VCaP (cell line): ENCODE measurements around the gene HSPG2.

Source experiments
- H3K27ac ChIP-seq: fragments of 450-650 bp; 2 replicates; pipeline ENCODE4 v1.5.1; 2017
- CTCF ChIP-seq: fragments of 450-650 bp; conservative IDR thresholded peaks from 2 replicates; pipeline ENCODE4 v1.5.1; 2017; ENCODE audit warnings: mild to moderate bottlenecking, moderate library complexity

The HSPG2 gene

DNA sequence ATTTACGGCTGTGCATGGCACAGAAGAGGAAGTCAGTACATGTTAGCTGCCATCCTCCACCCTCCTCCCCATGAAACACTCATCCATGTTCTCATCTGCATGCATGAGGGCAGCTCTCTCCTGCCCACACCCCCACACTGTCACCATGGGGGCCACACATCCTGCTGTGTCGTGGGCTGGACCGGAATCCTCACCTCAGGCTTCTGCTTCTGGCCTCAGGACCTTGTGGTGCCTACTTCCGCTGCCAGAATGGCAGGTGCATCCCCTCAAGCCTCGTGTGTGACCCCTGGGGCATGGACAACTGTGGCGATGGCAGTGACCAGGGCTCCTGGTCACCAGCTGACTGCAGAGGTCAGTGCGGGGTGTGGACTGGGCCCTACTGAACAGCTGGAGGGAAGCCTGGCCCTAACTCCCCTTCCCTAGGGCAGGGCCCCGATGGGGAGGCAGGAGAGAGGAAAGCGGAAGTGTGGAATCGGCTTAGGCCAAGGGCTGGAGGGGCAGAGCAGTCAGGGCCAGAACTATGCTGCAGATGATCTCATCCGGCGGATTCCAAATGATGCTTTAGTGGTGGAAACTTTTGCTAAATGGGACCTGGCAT is 121.3 kb downstream of the HSPG2 start:
- no peak overlapping the region for H3K27ac ChIP-seq
- no peak for TF ChIP-seq CTCF

DNA sequence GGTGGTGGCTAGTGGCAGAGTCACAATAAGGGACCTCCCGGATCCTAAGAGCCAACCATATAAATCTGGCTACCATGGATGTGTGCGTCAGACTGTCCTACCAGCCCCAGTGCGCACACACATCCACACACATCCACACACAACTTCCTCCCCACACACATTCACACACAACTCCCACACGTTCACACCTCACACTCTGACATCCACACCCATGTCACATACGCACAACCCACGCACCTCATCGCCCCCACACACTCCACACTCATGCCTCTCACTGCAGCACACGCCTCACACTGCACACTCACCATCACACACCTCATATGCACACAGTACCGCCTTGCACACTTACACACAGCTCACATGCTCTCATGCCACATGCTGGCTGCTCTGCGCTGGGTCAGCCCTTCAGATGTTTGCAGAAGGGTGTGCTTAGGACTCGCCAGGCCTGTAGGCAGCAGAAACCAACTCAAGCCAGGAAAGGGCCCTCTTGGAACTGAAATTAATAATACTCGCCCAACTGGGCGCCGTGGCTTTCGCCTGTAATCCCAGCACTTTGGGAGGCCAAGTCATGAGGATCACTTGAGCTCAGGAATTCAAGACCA is 122.0 kb downstream of the HSPG2 start:
- no peak for TF ChIP-seq CTCF
- H3K27ac ChIP-seq = no peak overlapping the region

- H3K27ac ChIP-seq = no peak overlapping the region
- TF ChIP-seq CTCF = no peak
Measured at GRCh38 chr1:21814241-21814918, 122.7 kb downstream of the HSPG2 start.

- H3K27ac ChIP-seq = no peak overlapping the region
- TF ChIP-seq CTCF = no peak
Measured at GRCh38 chr1:21813542-21813941, 123.6 kb downstream of the HSPG2 start.

GRCh38 chr1:21811875-21812305 is 125.2 kb downstream of the HSPG2 start, which contains the start of gene LDLRAD2:
TSS of gene LDLRAD2 (plus strand) at chr1:21812265. CDS start at chr1:21812452, 187 bp downstream.
- TF ChIP-seq CTCF = no peak
- H3K27ac ChIP-seq = no peak within 1 kb of the TSS

- no peak for TF ChIP-seq CTCF
- no peak overlapping the region for H3K27ac ChIP-seq
Measured at GRCh38 chr1:21804536-21804935, 132.6 kb downstream of the HSPG2 start.

GRCh38 chr1:21801100-21801499 is 136.0 kb downstream of the HSPG2 start:
- TF ChIP-seq CTCF = no peak
- H3K27ac ChIP-seq = no peak overlapping the region
